Panc1 (cell line): ENCODE results near the gene MAD1L1. TPM values are rescaled to one million over a fixed set of nuclear protein-coding genes. Genes with fewer than 3 reads are reported as not detected.

Experiments
- ATAC-seq: fragments of 200-7000 bp; cut with Tn5 transposase; 2 replicates; pipeline ENCODE4 v1.9.1; 2020; ENCODE audit warnings: mild to moderate bottlenecking, moderate library complexity
- BruUV-seq: library from RNA; stranded (reverse); fragments of 400-500 nt; replicated peaks from 2 replicates; lab custom pipeline; 2021; lab: Mats Ljungman, UMichigan
- CTCF ChIA-PET: fragments of 300-600 bp; sonication (Branson Sonifier 250); formaldehyde crosslinking; loops from one replicate; lab custom pipeline; 2022; ENCODE audit warnings: antibody characterized with exemption; lab: Charles Lee
- POLR2A ChIA-PET: fragments of 300-600 bp; sonication (Branson Sonifier 250); formaldehyde crosslinking; loops from one replicate; lab custom pipeline; 2022; ENCODE audit warnings: antibody characterized with exemption; lab: Charles Lee
- DNase-seq: peaks from one replicate; pipeline ENCODE4 v3.0.0-alpha.2; 2010; ENCODE audit warnings: low read depth, low spot score
- H3K27ac ChIP-seq: 2 replicates; pipeline ENCODE4 v1.5.1; 2011; ENCODE audit warnings: mild to moderate bottlenecking, low read length, inconsistent platforms
- H3K27me3 ChIP-seq: fragments of 200-500 bp; sonication (Bioruptor generic); 2 replicates; pipeline ENCODE4 v1.6.0; 2014; ENCODE audit warnings: low read length, inconsistent platforms; ENCODE audit not compliant: control insufficient read depth, insufficient read depth
- H3K36me3 ChIP-seq: fragments of 200-500 bp; sonication (Bioruptor generic); 2 replicates; pipeline ENCODE4 v1.5.1; 2014; ENCODE audit warnings: inconsistent platforms, mild to moderate bottlenecking, low read length, moderate library complexity; ENCODE audit not compliant: control insufficient read depth, insufficient read depth
- H3K4me1 ChIP-seq: 2 replicates; pipeline ENCODE4 v1.5.1; 2011; ENCODE audit warnings: inconsistent platforms, mild to moderate bottlenecking, low read length, moderate library complexity; ENCODE audit not compliant: control insufficient read depth, insufficient read depth
- H3K4me3 ChIP-seq, 2 experiments: 2 replicates each; pipeline ENCODE4 v1.5.1; 2011 to 2012; ENCODE audit warnings: low read depth in 2 of 2, low read length in 2 of 2, mild to moderate bottlenecking in 2 of 2, inconsistent platforms in 1 of 2, moderate library complexity in 1 of 2
- H3K9me3 ChIP-seq: fragments of 200-500 bp; sonication (Bioruptor generic); 2 replicates; pipeline ENCODE4 v1.5.1; 2014; ENCODE audit warnings: low read depth, mild to moderate bottlenecking, inconsistent platforms, low read length, moderate library complexity; ENCODE audit not compliant: control insufficient read depth, insufficient read depth
- CTCF ChIP-seq: fragments of 450-650 bp; IDR thresholded peaks from 2 replicates; pipeline ENCODE4 v1.5.1; 2017; ENCODE audit warnings: mild to moderate bottlenecking
- POLR2AphosphoS5 ChIP-seq: IDR thresholded peaks from 2 replicates; pipeline ENCODE4 v1.6.1; 2012; ENCODE audit warnings: mild to moderate bottlenecking, low read depth, low read length, moderate library complexity
- REST ChIP-seq, 2 experiments: IDR thresholded peaks; 2 replicates each; pipeline ENCODE4 v1.6.1; 2011 to 2012; ENCODE audit warnings: low read depth in 2 of 2, control low read depth in 1 of 2, low read length in 1 of 2, mild to moderate bottlenecking in 1 of 2, moderate library complexity in 1 of 2; ENCODE audit not compliant: insufficient read depth in 1 of 2
- SIN3A ChIP-seq: IDR thresholded peaks from 2 replicates; pipeline ENCODE4 v1.6.1; 2012; ENCODE audit warnings: low read depth, mild to moderate bottlenecking, low read length, moderate library complexity, borderline replicate concordance; ENCODE audit not compliant: insufficient read depth
- TCF7L2 ChIP-seq: IDR thresholded peaks from 2 replicates; pipeline ENCODE4 v1.6.1; 2011; ENCODE audit warnings: mild to moderate bottlenecking, low read depth, low read length, inconsistent platforms
- in situ Hi-C: cut with HindIII; loops from 2 replicates; pipeline ENCODE4 v1.10.0; 2016; ENCODE audit warnings: low sequenced_read_pairs, low pct_unique_long_range_greater_than_20kb
- intact Hi-C: fragments of 100-400 bp; cut with micrococcal nuclease; formaldehyde crosslinking; loops from one replicate; pipeline ENCODE4 v1.10.0; 2022; ENCODE audit not compliant: unreplicated experiment
- total RNA-seq: library from RNA; stranded (reverse); gene quantifications from one replicate; pipeline ENCODE4 v1.2.1, GENCODE V29; 2021; ENCODE audit not compliant: unreplicated experiment

MAD1L1 gene
- total RNA-seq, 1 experiment from 2014 or later: 70.8 TPM

- no peaks in the 10 kb centered on the region for H3K27me3 ChIP-seq
- intact Hi-C loops: no loop called here
- in situ Hi-C loops: no loop called here
- H3K9me3 ChIP-seq: no peaks in the 10 kb centered on the region
- no TSS peak for BruUV-seq
- H3K4me1 ChIP-seq: no peaks in the 10 kb centered on the region
- DNase-seq (no peak), ATAC-seq (no peak)
- no peak overlapping the region for H3K4me3 ChIP-seq
- ChIA-PET POLR2A (no interaction called here), CTCF (no interaction called here)
- H3K27ac ChIP-seq: no peak overlapping the region
- TF ChIP-seq CTCF (no peak), REST (IDR thresholded peaks at IDR 0.05; ENCODE audit: insufficient read depth in 1 of 2, low read depth in 2 of 2, low read length in 1 of 2) (no peak), TCF7L2 (no peak), SIN3A (no peak), POLR2AphosphoS5 (no peak)
- H3K36me3 ChIP-seq: no peaks in the 10 kb centered on the region
Observed at GRCh38 chr7:2140216-2141020, 92.3 kb downstream of the MAD1L1 start.

- BruUV-seq: no TSS peak
Observed at GRCh38 chr7:2139004-2139699, 93.6 kb downstream of the MAD1L1 start.

More at GRCh38 chr7:2139004-2139699, 93.6 kb downstream of the MAD1L1 start:
- intact Hi-C loops: no loop called here
- in situ Hi-C loops: loop anchor here (10.0 kb wide), 1 partner anchor 56 kb away; no protein-coding TSS in a partner anchor
- Histone ChIP-seq H3K36me3 (no peaks in the 10 kb centered on the region), H3K4me1 (no peaks in the 10 kb centered on the region), H3K4me3 (no peak overlapping the region), H3K27ac (no peak overlapping the region), H3K9me3 (no peaks in the 10 kb centered on the region), H3K27me3 (no peaks in the 10 kb centered on the region)
- CTCF ChIA-PET: no interaction called here
- POLR2A ChIA-PET: no interaction called here
- ATAC-seq: no peak
- TF ChIP-seq CTCF (no peak), REST (IDR thresholded peaks at IDR 0.05; ENCODE audit: insufficient read depth in 1 of 2, low read depth in 2 of 2, low read length in 1 of 2) (no peak), POLR2AphosphoS5 (no peak), SIN3A (no peak), TCF7L2 (no peak)
- no peak for DNase-seq
